Non-pigmented ciliary epithelial cell (primary cell): ENCODE results near the gene ASIC3.
A peak's percentile ranks its signal among the peaks of the same experiment; 100 is the strongest.
"Not testable (repeated sequence)": the region's sequence is repeated elsewhere in the genome, so short reads cannot be mapped to it uniquely, and the experiment has no call there.

Experiments
- DNase-seq: peaks from one replicate; pipeline ENCODE4 v3.0.0-alpha.2; 2010; ENCODE audit warnings: low read depth

Gene ASIC3

GRCh38 chr7:151013733-151014497, 34.4 kb upstream of the ASIC3 start:
- no peak for DNase-seq

DNA sequence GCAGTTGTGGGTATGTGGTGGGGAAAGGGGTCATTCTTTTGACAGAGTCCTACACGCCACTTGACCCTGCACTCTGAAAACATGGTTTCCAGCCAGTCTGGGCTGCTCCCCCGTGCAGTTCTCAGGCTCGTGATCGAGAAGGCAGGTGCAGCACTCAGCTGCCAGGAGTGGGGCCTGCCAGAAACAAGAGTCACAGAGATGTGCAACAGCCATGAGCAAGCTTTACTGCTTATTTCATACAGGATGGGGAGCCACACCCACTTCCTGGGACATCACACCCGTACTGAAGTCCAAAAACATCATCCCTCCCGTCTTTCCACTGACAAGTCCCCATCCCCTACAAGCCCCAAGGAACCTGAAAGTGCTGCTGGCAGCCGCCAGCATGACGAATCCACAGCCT, 33.4 kb upstream of the ASIC3 start:
- no peak for DNase-seq

- no peak for DNase-seq
Measured at GRCh38 chr7:151015967-151016366, 32.4 kb upstream of the ASIC3 start.

- no peak for DNase-seq
Measured at GRCh38 chr7:151016505-151016904, 31.8 kb upstream of the ASIC3 start.

DNA sequence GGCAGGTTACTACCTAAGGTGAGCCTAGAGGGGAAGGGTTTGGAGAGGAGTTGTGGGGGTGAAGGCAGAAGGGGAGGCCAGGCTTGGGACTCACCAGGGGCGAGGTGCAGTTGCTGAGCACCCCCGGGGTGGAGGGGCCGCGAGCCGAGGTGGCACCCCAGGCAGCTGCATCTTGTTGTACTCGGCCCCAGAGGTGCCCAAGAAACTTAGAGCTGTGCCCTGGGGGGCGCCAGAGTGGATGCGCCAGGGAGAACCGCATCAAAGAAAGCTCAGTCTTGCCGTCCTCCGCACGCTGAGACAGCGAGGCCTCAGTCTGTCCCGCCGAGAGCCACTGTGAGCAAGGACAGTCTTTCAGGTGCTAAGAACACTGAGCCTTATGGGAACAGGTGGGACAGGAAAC, 31.4 kb upstream of the ASIC3 start:
- no peak for DNase-seq

GRCh38 chr7:151017370-151017952, 30.9 kb upstream of the ASIC3 start:
- DNase-seq: no peak

DNA sequence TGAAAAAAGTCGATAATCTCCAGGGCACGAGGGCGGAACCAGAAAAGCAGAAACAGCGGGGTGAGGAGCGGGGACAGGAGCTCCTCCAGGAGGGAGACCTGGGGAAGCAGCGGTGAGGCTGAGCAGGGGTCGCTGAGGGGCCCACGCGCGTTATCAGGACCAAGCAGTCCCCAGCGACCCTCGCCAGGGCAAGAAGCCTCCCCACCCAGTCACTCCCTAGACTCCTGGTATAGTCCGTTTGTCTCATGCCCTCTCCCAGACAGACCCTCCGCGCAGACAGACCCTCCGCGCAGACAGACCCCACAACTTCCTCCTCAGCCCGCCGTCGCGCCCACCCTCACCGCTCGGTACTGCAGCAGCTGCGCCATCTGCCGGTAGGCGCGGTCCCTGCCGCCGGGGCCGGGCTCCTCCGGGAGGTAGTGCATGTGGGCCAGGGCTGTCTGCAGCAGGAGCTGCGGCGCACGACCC, 30.3 kb upstream of the ASIC3 start:
- no peak for DNase-seq

- no peak for DNase-seq
Measured at GRCh38 chr7:151018421-151019129, 29.8 kb upstream of the ASIC3 start.

- no peak for DNase-seq
Measured at GRCh38 chr7:151019130-151019447, 29.2 kb upstream of the ASIC3 start.

GRCh38 chr7:151020231-151020630, 28.1 kb upstream of the ASIC3 start:
- no peak for DNase-seq

GRCh38 chr7:151023232-151023631, 25.1 kb upstream of the ASIC3 start:
- DNase-seq: no peak

GRCh38 chr7:151024435-151025056, 23.8 kb upstream of the ASIC3 start, which contains the start of gene ATG9B:
Gene ATG9B, minus strand, starts transcription at chr7:151024494. Its CDS starts 71 bp downstream, at chr7:151024423.
- DNase-seq: no peak

- no peak for DNase-seq
Measured at GRCh38 chr7:151025924-151026671, 22.2 kb upstream of the ASIC3 start.

DNA sequence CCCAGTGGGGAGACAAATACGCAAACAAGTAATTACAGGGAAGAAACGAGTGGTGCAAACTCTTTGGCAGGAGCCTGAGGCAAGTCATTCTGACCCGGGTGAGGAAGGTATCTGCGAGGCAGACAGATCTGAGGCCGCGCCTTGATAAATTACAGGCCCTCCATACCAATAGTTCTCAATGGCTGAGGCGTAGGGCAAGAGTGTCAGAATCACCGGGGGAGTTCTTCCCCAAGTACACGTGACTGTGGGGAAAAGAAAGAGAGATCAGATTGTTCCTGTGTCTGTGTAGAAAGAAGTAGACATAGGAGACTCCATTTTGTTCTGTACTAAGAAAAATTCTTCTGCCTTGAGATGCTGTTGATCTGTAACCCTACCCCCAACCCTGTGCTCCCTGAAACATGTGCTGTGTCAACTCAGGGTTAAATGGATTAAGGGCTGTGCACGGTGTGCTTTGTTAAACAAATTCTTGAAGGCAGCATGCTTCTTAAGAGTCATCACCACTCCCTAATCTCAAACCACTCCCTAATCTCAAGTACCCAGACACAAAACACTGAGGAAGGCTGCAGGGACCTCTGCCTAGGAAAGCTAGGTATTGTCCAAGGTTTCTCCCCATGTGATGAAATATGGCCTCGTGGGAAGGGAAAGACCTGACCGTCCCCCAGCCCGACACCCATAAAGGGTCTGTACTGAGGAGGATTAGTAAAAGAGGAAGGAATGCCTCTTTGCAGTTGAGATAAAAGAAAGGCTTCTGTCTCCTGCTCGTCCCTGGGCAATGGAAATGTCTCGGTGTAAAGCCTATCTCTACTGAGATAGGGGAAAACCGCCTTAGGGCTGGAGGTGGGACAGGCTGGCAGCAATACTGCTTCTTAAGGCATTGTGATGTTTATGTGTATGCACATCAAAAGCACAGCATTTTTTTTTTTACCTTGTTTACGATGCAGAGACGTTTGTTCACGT, 21.3 kb upstream of the ASIC3 start:
- not testable (repeated sequence) for DNase-seq

DNA sequence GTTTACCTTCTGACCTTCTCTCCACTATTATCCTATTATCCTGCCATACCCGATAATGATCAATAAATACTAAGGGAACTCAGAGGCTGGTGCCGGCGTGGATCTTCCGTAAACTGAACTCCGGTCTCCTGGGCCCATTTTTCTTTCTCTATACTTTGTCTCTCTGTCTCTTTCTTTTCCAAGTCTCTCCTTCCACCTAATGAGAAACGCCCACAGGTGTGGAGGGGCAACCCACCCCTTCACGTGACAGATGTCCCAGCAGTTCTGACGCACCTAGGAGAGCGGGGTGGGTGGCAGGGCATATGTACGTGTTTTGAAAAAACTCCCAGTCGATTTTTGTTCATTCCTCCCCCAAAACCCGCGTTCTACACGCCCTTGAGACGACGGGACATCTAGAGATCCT, 20.6 kb upstream of the ASIC3 start:
- DNase-seq: not testable (repeated sequence)

- DNase-seq: peak; percentile 97
Measured at GRCh38 chr7:151028131-151028947, 20.0 kb upstream of the ASIC3 start, which contains the start of gene ABCB8. Gene ABCB8, plus strand, starts transcription at chr7:151028450. Its CDS starts 66 bp downstream, at chr7:151028516.

GRCh38 chr7:151028948-151029501, 19.3 kb upstream of the ASIC3 start:
- DNase-seq: no peak

GRCh38 chr7:151031011-151031410, 17.3 kb upstream of the ASIC3 start:
- DNase-seq: no peak
